ENCODE results near the gene ZNF215.
"Not testable (repeated sequence)": the region's sequence is repeated elsewhere in the genome, so short reads cannot be mapped to it uniquely, and the experiment has no call there.

The ZNF215 gene

GRCh38 chr11:6895010-6895409, 31.2 kb upstream of the ZNF215 start:
- no peaks in the 10 kb centered on the region for H3K4me1 ChIP-seq (ENCODE audit: insufficient read depth, low read length)
- H3K36me3 ChIP-seq (ENCODE audit: insufficient read depth, low read length) = no peaks in the 10 kb centered on the region
- H4K20me1 ChIP-seq (ENCODE audit: insufficient read depth, low read length) = no peaks in the 10 kb centered on the region
- DNase-seq = no peak
- no peak overlapping the region for H2AFZ ChIP-seq (ENCODE audit: low read depth, low read length)
- H3K9me3 ChIP-seq (ENCODE audit: insufficient read depth, low read length, severe bottlenecking) = no peaks in the 10 kb centered on the region
- H3K4me3 ChIP-seq (ENCODE audit: low read depth in 1 of 2, low read length in 2 of 2) = no peak overlapping the region
- H3K27me3 ChIP-seq (ENCODE audit: insufficient read depth, low read length, poor library complexity) = no peaks in the 10 kb centered on the region
- no peak for TF ChIP-seq CTCF (IDR thresholded peaks at IDR 0.05; ENCODE audit: borderline replicate concordance, extremely low read depth, low read length, poor library complexity, severe bottlenecking)
- no peak for TF ChIP-seq EZH2 (IDR thresholded peaks at IDR 0.05; ENCODE audit: borderline replicate concordance, low read depth, low read length, severe bottlenecking)
- ATAC-seq (ENCODE audit: insufficient read depth, low read depth) = no peak
- H3K27ac ChIP-seq (ENCODE audit: low read length) = no peak overlapping the region
- H3K4me2 ChIP-seq (ENCODE audit: insufficient read depth, low read length) = no peak overlapping the region
- H3K9ac ChIP-seq (ENCODE audit: low read depth, low read length) = no peak overlapping the region
- no peaks in the 10 kb centered on the region for H3K79me2 ChIP-seq (ENCODE audit: insufficient read depth, low read length)

GRCh38 chr11:6898911-6899310, 27.3 kb upstream of the ZNF215 start:
- Histone ChIP-seq H3K9ac (ENCODE audit: low read depth, low read length) (no peak overlapping the region), H3K27me3 (ENCODE audit: insufficient read depth, low read length, poor library complexity) (no peaks in the 10 kb centered on the region), H4K20me1 (ENCODE audit: insufficient read depth, low read length) (no peaks in the 10 kb centered on the region), H3K4me2 (ENCODE audit: insufficient read depth, low read length) (no peak overlapping the region), H3K9me3 (ENCODE audit: insufficient read depth, low read length, severe bottlenecking) (no peaks in the 10 kb centered on the region), H3K27ac (ENCODE audit: low read length) (no peak overlapping the region), H3K36me3 (ENCODE audit: insufficient read depth, low read length) (no peaks in the 10 kb centered on the region), H3K4me1 (ENCODE audit: insufficient read depth, low read length) (no peaks in the 10 kb centered on the region), H3K4me3 (ENCODE audit: low read depth in 1 of 2, low read length in 2 of 2) (no peak overlapping the region), H3K79me2 (ENCODE audit: insufficient read depth, low read length) (no peaks in the 10 kb centered on the region), H2AFZ (ENCODE audit: low read depth, low read length) (no peak overlapping the region)
- DNase-seq (no peak), ATAC-seq (ENCODE audit: insufficient read depth, low read depth) (no peak)
- TF ChIP-seq CTCF (IDR thresholded peaks at IDR 0.05; ENCODE audit: borderline replicate concordance, extremely low read depth, low read length, poor library complexity, severe bottlenecking) = no peak
- TF ChIP-seq EZH2 (IDR thresholded peaks at IDR 0.05; ENCODE audit: borderline replicate concordance, low read depth, low read length, severe bottlenecking) = no peak

GRCh38 chr11:6900327-6900999, 25.8 kb upstream of the ZNF215 start:
- ATAC-seq (ENCODE audit: insufficient read depth, low read depth) = no peak
- no peaks in the 10 kb centered on the region for H3K9me3 ChIP-seq (ENCODE audit: insufficient read depth, low read length, severe bottlenecking)
- no peak overlapping the region for H3K4me3 ChIP-seq (ENCODE audit: low read depth in 1 of 2, low read length in 2 of 2)
- H3K4me2 ChIP-seq (ENCODE audit: insufficient read depth, low read length) = no peak overlapping the region
- H2AFZ ChIP-seq (ENCODE audit: low read depth, low read length) = no peak overlapping the region
- TF ChIP-seq EZH2 (IDR thresholded peaks at IDR 0.05; ENCODE audit: borderline replicate concordance, low read depth, low read length, severe bottlenecking) = no peak
- peak; percentile 17 for TF ChIP-seq CTCF (IDR thresholded peaks at IDR 0.05; ENCODE audit: borderline replicate concordance, extremely low read depth, low read length, poor library complexity, severe bottlenecking)
- H3K9ac ChIP-seq (ENCODE audit: low read depth, low read length) = no peak overlapping the region
- H3K27me3 ChIP-seq (ENCODE audit: insufficient read depth, low read length, poor library complexity) = no peaks in the 10 kb centered on the region
- no peak for DNase-seq
- H3K79me2 ChIP-seq (ENCODE audit: insufficient read depth, low read length) = no peaks in the 10 kb centered on the region
- no peak overlapping the region for H3K27ac ChIP-seq (ENCODE audit: low read length)
- H3K36me3 ChIP-seq (ENCODE audit: insufficient read depth, low read length) = no peaks in the 10 kb centered on the region
- H4K20me1 ChIP-seq (ENCODE audit: insufficient read depth, low read length) = no peaks in the 10 kb centered on the region
- no peaks in the 10 kb centered on the region for H3K4me1 ChIP-seq (ENCODE audit: insufficient read depth, low read length)

- not testable (repeated sequence) for H3K27me3 ChIP-seq (ENCODE audit: insufficient read depth, low read length, poor library complexity); H3K36me3 ChIP-seq (ENCODE audit: insufficient read depth, low read length); H3K79me2 ChIP-seq (ENCODE audit: insufficient read depth, low read length); H3K4me2 ChIP-seq (ENCODE audit: insufficient read depth, low read length); H2AFZ ChIP-seq (ENCODE audit: low read depth, low read length); H3K4me3 ChIP-seq (ENCODE audit: low read depth in 1 of 2, low read length in 2 of 2); H3K27ac ChIP-seq (ENCODE audit: low read length); H4K20me1 ChIP-seq (ENCODE audit: insufficient read depth, low read length); H3K9ac ChIP-seq (ENCODE audit: low read depth, low read length); H3K9me3 ChIP-seq (ENCODE audit: insufficient read depth, low read length, severe bottlenecking); H3K4me1 ChIP-seq (ENCODE audit: insufficient read depth, low read length); ATAC-seq (ENCODE audit: insufficient read depth, low read depth); DNase-seq
These were observed 21.4 kb upstream of the ZNF215 start for GRCh38 chr11:6904804-6905203.

Measured in DND-41 (cell line).